HepG2 (cell line): ENCODE results near the gene ZNF132. TPM values are rescaled to one million over a fixed set of nuclear protein-coding genes. Genes with fewer than 3 reads are reported as not detected.

Experiments used
- ATAC-seq: fragments of 200-7000 bp; cut with Tn5 transposase; 3 replicates; pipeline ENCODE4 v1.9.1; 2020; ENCODE audit warnings: mild to moderate bottlenecking, moderate library complexity
- BruUV-seq: library from RNA; stranded (reverse); fragments of 400-500 nt; replicated peaks from 2 replicates; lab custom pipeline; 2021; lab: Mats Ljungman, UMichigan
- CTCF ChIA-PET: fragments of 300-600 bp; formaldehyde crosslinking; extraction: SDS; loops from one replicate; lab custom pipeline; 2021; ENCODE audit warnings: low total read pairs, inconsistent platforms, low intra/inter-chr PET ratio; lab: Yijun Ruan, JAX
- POLR2A ChIA-PET: fragments of 350-600 bp; sonication (Branson Sonifier 250); formaldehyde crosslinking; loops from one replicate; lab custom pipeline; 2020; ENCODE audit warnings: antibody characterized with exemption, inconsistent platforms; lab: Yijun Ruan, JAX
- DNase-seq: peaks from one replicate; pipeline ENCODE4 v3.0.0-alpha.2; 2015; ENCODE audit warnings: low spot score
- FAIRE-seq: peaks from 3 replicates; lab custom pipeline; 2011; peaks lifted over from hg19 to GRCh38; lab: Jason Lieb, UNC
- H2AFZ ChIP-seq: one replicate; pipeline ENCODE4 v1.6.1; 2011; ENCODE audit warnings: low read length, inconsistent platforms
- H3K27ac ChIP-seq: fragments of 300-600 bp; 3 replicates; pipeline ENCODE4 v1.8.0; 2011; ENCODE audit warnings: mixed run types, mild to moderate bottlenecking, mixed read lengths, low read length, inconsistent platforms; ENCODE audit not compliant: insufficient read depth; ENCODE audit errors: extremely low read length
- H3K27me3 ChIP-seq, 2 experiments: fragments of 200-600 bp in 1 of 2; 2 replicates in 1 of 2; 3 replicates in 1 of 2; pipeline versions ENCODE4 v1.6.0 to v1.8.0; 2011; ENCODE audit warnings: low read length in 2 of 2, mild to moderate bottlenecking in 2 of 2, moderate library complexity in 2 of 2, inconsistent platforms in 1 of 2; ENCODE audit not compliant: insufficient read depth in 2 of 2, control insufficient read depth in 1 of 2
- H3K36me3 ChIP-seq, 2 experiments: fragments of 200-600 bp in 1 of 2; replicated peaks in 1 of 2; 2 replicates in 1 of 2; 3 replicates in 1 of 2; pipeline versions ENCODE4 v1.5.1 to v1.8.0; 2011; ENCODE audit warnings: low read length in 2 of 2, inconsistent platforms in 1 of 2; ENCODE audit not compliant: insufficient read depth in 2 of 2, control insufficient read depth in 1 of 2
- H3K4me1 ChIP-seq: 2 replicates; pipeline ENCODE4 v1.5.1; 2012; ENCODE audit warnings: low read length, inconsistent platforms; ENCODE audit not compliant: insufficient read depth
- H3K4me2 ChIP-seq: 2 replicates; pipeline ENCODE4 v1.6.0; 2011; ENCODE audit warnings: low read depth, low read length, inconsistent platforms
- H3K4me3 ChIP-seq, 3 experiments: fragments of 200-600 bp in 1 of 3; sonication (generic), shearing (Covaris generic) in 1 of 3; replicated peaks in 1 of 3; 2 replicates each; pipeline ENCODE4 v1.5.1; 2011 to 2016; ENCODE audit warnings: low read length in 3 of 3, inconsistent platforms in 2 of 3, low read depth in 2 of 3, mild to moderate bottlenecking in 2 of 3, control low read depth in 1 of 3, mixed read lengths in 1 of 3; ENCODE audit not compliant: insufficient read depth in 1 of 3
- H3K79me2 ChIP-seq: one replicate; pipeline ENCODE4 v1.6.1; 2011; ENCODE audit warnings: low read length, inconsistent platforms; ENCODE audit not compliant: insufficient read depth
- H3K9ac ChIP-seq: 2 replicates; pipeline ENCODE4 v1.6.0; 2011; ENCODE audit warnings: mild to moderate bottlenecking, low read depth, low read length, inconsistent platforms; ENCODE audit not compliant: insufficient read depth
- H3K9me3 ChIP-seq: 2 replicates; pipeline ENCODE4 v1.5.1; 2012; ENCODE audit warnings: mild to moderate bottlenecking, low read length
- H4K20me1 ChIP-seq: 2 replicates; pipeline ENCODE4 v1.6.0; 2011; ENCODE audit warnings: inconsistent platforms, mild to moderate bottlenecking, low read length, moderate library complexity; ENCODE audit not compliant: insufficient read depth
- DMTF1 ChIP-seq: sonication (generic); formaldehyde crosslinking; IDR thresholded peaks from 2 replicates; pipeline ENCODE4 v1.4.0; 2020; ENCODE audit warnings: mild to moderate bottlenecking, missing genetic modification reagents
- GATAD1 ChIP-seq: IDR thresholded peaks from 2 replicates; pipeline ENCODE4 v1.6.1; 2016; ENCODE audit warnings: missing genetic modification reagents, missing compliant biosample characterization
- GATAD2A ChIP-seq: IDR thresholded peaks from 2 replicates; pipeline ENCODE4 v1.6.1; 2016
- IRX3 ChIP-seq: sonication (generic); formaldehyde crosslinking; IDR thresholded peaks from 2 replicates; pipeline ENCODE4 v1.8.1; 2023; ENCODE audit warnings: mild to moderate bottlenecking, low read depth, missing genetic modification reagents, borderline replicate concordance
- MIXL1 ChIP-seq: IDR thresholded peaks from 2 replicates; pipeline ENCODE4 v1.6.1; 2016
- PAWR ChIP-seq: sonication (generic); formaldehyde crosslinking; IDR thresholded peaks from 2 replicates; pipeline ENCODE4 v1.4.0; 2020; ENCODE audit warnings: missing genetic modification reagents, mild to moderate bottlenecking, borderline replicate concordance
- PLRG1 ChIP-seq: fragments of 450-650 bp; conservative IDR thresholded peaks from 2 replicates; pipeline ENCODE4 v1.6.1; 2016
- TBX2 ChIP-seq: sonication (generic); formaldehyde crosslinking; IDR thresholded peaks from 2 replicates; pipeline ENCODE4 v1.5.0; 2020; ENCODE audit warnings: missing genetic modification reagents, mild to moderate bottlenecking, borderline replicate concordance
- TCF12 ChIP-seq, 2 experiments: fragments of 450-650 bp in 1 of 2; sonication (generic) in 1 of 2; formaldehyde crosslinking in 1 of 2; IDR thresholded peaks; 2 replicates each; pipeline versions ENCODE4 v1.6.1 to v1.8.0; 2017 to 2022; ENCODE audit warnings: antibody characterized with exemption in 1 of 2, mild to moderate bottlenecking in 1 of 2, missing genetic modification reagents in 1 of 2, moderate library complexity in 1 of 2
- ZNF17 ChIP-seq: sonication (generic); formaldehyde crosslinking; IDR thresholded peaks from 2 replicates; pipeline ENCODE4 v1.5.0; 2020; ENCODE audit warnings: mild to moderate bottlenecking, missing genetic modification reagents
- ZNF276 ChIP-seq: sonication (generic); formaldehyde crosslinking; IDR thresholded peaks from 2 replicates; pipeline ENCODE4 v1.4.0; 2020; ENCODE audit warnings: mild to moderate bottlenecking, low read depth, missing genetic modification reagents
- ZNF496 ChIP-seq: sonication (generic); formaldehyde crosslinking; IDR thresholded peaks from 2 replicates; pipeline ENCODE4 v1.8.1; 2023; ENCODE audit warnings: mild to moderate bottlenecking, moderate library complexity, missing genetic modification reagents; ENCODE audit not compliant: insufficient replicate concordance
- ZNF558 ChIP-seq: sonication (generic); formaldehyde crosslinking; IDR thresholded peaks from 2 replicates; pipeline ENCODE4 v1.9.0; 2022; ENCODE audit warnings: mild to moderate bottlenecking, missing genetic modification reagents, borderline replicate concordance
- WGBS: methylation state at CpG from one replicate; pipeline ENCODE4 v1.1.6; 2017; ENCODE audit warnings: low lambda C conversion rate; 5-methylcytosine and 5-hydroxymethylcytosine counted together
- in situ Hi-C: cut with HindIII; loops from 2 replicates; pipeline ENCODE4 v1.10.0; 2017; ENCODE audit warnings: low pct_unique_long_range_greater_than_20kb; ENCODE audit not compliant: extremely low pct_ligation_motif_present
- intact Hi-C: fragments of 100-400 bp; cut with micrococcal nuclease; formaldehyde crosslinking; loops from one replicate; pipeline ENCODE4 v1.10.0; 2022; ENCODE audit not compliant: unreplicated experiment
- polyA plus RNA-seq, 8 experiments: library from polyadenylated mRNA; depleted of rRNA in 3 of 8; stranded (reverse) in 7 of 8; unstranded in 1 of 8; fragments of >200 nt; fragmentation: Illumina TruSeq in 4 of 8; extraction: Trizol in 4 of 8; gene quantifications; 2 replicates each; pipeline versions ENCODE4 v1.2.1 to v1.2.3, GENCODE V29; 2011 to 2016; ENCODE audit warnings: low read depth in 4 of 8, missing spikeins in 1 of 8, mixed read lengths in 1 of 8; ENCODE audit not compliant: insufficient read depth in 1 of 8
- total RNA-seq, 5 experiments: library from RNA; depleted of rRNA; stranded (reverse); fragments of >200 nt; fragmentation: Illumina TruSeq; extraction: Trizol; gene quantifications; 2 replicates each; pipeline ENCODE4 v1.2.3, GENCODE V29; 2016; ENCODE audit warnings: low read depth in 1 of 5
- TF ChIP-seq, protein P1 (sequence below): sonication (generic); formaldehyde crosslinking; IDR thresholded peaks from 2 replicates; pipeline ENCODE4 v1.5.1; 2020; ENCODE audit warnings: mild to moderate bottlenecking, missing genetic modification reagents

ZNF132 gene
- total and polyA plus RNA-seq, 2 of the 13 experiments (the other 11 are each of a cell fraction or from before 2014, with no cell fraction given): not detected

DNA sequence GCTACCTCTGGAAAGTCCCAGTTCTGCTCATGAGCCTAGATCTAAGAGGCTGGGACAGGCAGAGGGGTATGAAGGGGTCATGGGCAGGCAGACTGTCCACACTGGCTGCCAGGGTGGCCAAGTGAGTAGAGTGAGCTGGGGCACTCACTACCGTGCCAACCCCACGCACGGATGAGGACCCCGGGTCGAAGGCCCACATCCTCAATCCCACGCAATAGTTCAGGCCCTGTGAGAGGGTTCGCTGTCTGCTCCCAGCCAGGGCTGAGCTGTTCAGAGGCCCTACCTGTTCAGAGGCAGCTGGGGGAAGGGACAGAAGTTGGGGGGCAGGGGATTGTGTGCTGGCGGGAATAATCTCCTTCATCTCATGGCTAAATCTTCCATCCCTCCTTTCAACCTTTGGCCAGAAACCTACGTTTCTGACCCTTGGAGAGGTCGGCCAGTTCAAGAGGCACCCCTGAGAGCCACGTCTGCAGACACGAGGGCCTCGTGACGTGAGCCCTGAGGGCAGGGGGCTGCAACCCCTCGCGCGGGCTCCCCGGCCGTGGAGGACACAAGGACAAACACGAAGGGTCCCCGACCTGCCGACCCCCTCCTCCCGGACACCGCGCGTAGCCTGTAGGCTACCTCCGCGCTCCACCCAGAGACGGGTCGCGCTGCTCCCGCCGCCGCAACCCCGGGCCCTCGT lies 53.9 kb downstream of the ZNF132 start:
- CTCF ChIA-PET: no interaction called here
- peak overlapping the region; percentile 97 for H3K9ac ChIP-seq
- H4K20me1 ChIP-seq: peaks cover 29% of the 10 kb centered on the region
- peak overlapping the region; percentile 99 for H3K27ac ChIP-seq
- no TSS peak for BruUV-seq
- no peaks in the 10 kb centered on the region; a peak in 1 of 5 replicates for H3K27me3 ChIP-seq
- no peaks in the 10 kb centered on the region for H3K9me3 ChIP-seq
- intact Hi-C loops (loop anchor here (2.0 to 5.0 kb wide), 2 partner anchors 15 to 204 kb away; partner anchors contain the start of gene ZNF274), in situ Hi-C loops (no loop called here)
- POLR2A ChIA-PET: interaction anchor here (0.6 to 4.6 kb wide), 6 partner anchors 12 to 203 kb away, joined by 3 to 19 read pairs (median 3); partner anchors contain the start of genes ERVK3-1, ZNF274, ZNF497 and ZNF584
- H2AFZ ChIP-seq: no peak overlapping the region
- WGBS: 1% methylated on average over 14 of the region's 36 CpGs
- peaks cover 41% of the 10 kb centered on the region for H3K79me2 ChIP-seq
- FAIRE-seq (no peak), ATAC-seq (peak; percentile 20), DNase-seq (no peak)
- H3K4me2 ChIP-seq: peak overlapping the region; percentile 99
- H3K36me3 ChIP-seq: peaks cover 0 to 21% of the 10 kb centered on the region in 2 experiments; a peak in 3 of 5 replicates
- H3K4me1 ChIP-seq: peaks cover 52% of the 10 kb centered on the region
- H3K4me3 ChIP-seq: peak overlapping the region; percentile 76 to 98 (median 92)
- no peak for TF ChIP-seq TCF12 (IDR thresholded peaks at IDR 0.05)
- TF ChIP-seq TCF12 (CRISPR knock-in tag; IDR thresholded peaks at IDR 0.05): no peak
- TF ChIP-seq, protein P1, sequence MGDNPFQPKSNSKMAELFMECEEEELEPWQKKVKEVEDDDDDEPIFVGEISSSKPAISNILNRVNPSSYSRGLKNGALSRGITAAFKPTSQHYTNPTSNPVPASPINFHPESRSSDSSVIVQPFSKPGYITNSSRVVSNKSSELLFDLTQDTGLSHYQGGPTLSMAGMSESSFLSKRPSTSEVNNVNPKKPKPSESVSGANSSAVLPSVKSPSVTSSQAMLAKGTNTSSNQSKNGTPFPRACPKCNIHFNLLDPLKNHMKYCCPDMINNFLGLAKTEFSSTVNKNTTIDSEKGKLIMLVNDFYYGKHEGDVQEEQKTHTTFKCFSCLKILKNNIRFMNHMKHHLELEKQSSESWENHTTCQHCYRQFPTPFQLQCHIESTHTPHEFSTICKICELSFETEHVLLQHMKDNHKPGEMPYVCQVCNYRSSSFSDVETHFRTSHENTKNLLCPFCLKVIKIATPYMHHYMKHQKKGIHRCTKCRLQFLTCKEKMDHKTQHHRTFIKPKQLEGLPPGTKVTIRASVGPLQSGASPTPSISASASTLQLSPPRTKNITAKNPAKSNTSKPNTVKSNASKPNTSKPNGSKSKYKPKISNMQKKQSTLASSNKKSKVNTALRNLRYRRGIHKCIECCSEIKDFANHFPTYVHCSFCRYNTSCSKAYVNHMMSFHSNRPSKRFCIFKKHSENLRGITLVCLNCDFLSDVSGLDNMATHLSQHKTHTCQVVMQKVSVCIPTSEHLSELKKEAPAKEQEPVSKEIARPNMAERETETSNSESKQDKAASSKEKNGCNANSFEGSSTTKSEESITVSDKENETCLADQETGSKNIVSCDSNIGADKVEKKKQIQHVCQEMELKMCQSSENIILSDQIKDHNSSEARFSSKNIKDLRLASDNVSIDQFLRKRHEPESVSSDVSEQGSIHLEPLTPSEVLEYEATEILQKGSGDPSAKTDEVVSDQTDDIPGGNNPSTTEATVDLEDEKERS (CRISPR knock-in tag): no peak; the same call in 1 of the 2 replicates
- TF ChIP-seq IRX3 (CRISPR knock-in tag): no peak
- 0 out of 2 replicates have a peak, but pooled peaks have one; percentile 48 for TF ChIP-seq DMTF1
- no peak for TF ChIP-seq TBX2 (CRISPR knock-in tag)
- TF ChIP-seq PAWR (CRISPR knock-in tag): 0 out of 2 replicates have a peak, but pooled peaks have one; percentile 47
- TF ChIP-seq ZNF276 (CRISPR knock-in tag): 0 out of 2 replicates have a peak, but pooled peaks have one; percentile 58
- no peak; the same call in 1 of the 2 replicates for TF ChIP-seq ZNF558 (CRISPR knock-in tag)
- no peak for TF ChIP-seq MIXL1 (CRISPR knock-in tag)
- no peak for TF ChIP-seq ZNF496 (CRISPR knock-in tag)
- TF ChIP-seq GATAD1 (CRISPR knock-in tag): no peak
- TF ChIP-seq ZNF17: no peak
- no peak for TF ChIP-seq PLRG1
- no peak for TF ChIP-seq GATAD2A (CRISPR knock-in tag)
